Measurements from ENCODE around the gene KIF16B. TPM values are rescaled to one million over a fixed set of nuclear protein-coding genes. Genes with fewer than 3 reads are reported as not detected.

KIF16B gene
- total RNA-seq, 1 experiment from 2014 or later, result 7.6 TPM

GRCh38 chr20:16387666-16388065 is 185.6 kb downstream of the KIF16B start:
- CTCF ChIA-PET, result no interaction called here
- Mint-ChIP-seq H3K27ac (no peak overlapping the region), H3K27me3 (ENCODE audit: low read depth) (no peaks in the 10 kb centered on the region), H3K4me1 (no peaks in the 10 kb centered on the region), H3K9me3 (no peaks in the 10 kb centered on the region), H3K4me3 (no peak overlapping the region), H3K36me3 (no peaks in the 10 kb centered on the region)
- POLR2A ChIA-PET, result no interaction called here
- no peak for ATAC-seq
- TF ChIP-seq AFF4 (CRISPR knock-in tag; IDR thresholded peaks at IDR 0.05; ENCODE audit: borderline replicate concordance), result no peak
- TF ChIP-seq ZNF532 (CRISPR knock-in tag; IDR thresholded peaks at IDR 0.05; ENCODE audit: borderline replicate concordance), result no peak
- no peak for TF ChIP-seq ZNF512 (CRISPR knock-in tag; IDR thresholded peaks at IDR 0.05; ENCODE audit: borderline replicate concordance)
- TF ChIP-seq HMGXB4 (CRISPR knock-in tag; IDR thresholded peaks at IDR 0.05), result no peak
- TF ChIP-seq TP53 (CRISPR knock-in tag; IDR thresholded peaks at IDR 0.05), result no peak
- TF ChIP-seq JUN (CRISPR knock-in tag; IDR thresholded peaks at IDR 0.05), result no peak
- TF ChIP-seq PRRX2 (CRISPR knock-in tag; IDR thresholded peaks at IDR 0.05), result no peak
- DNase-seq (ENCODE audit: low spot score), result no peak

GRCh38 chr20:16385891-16386290 is 187.4 kb downstream of the KIF16B start:
- Mint-ChIP-seq H3K4me3 (no peak overlapping the region), H3K27me3 (ENCODE audit: low read depth) (no peaks in the 10 kb centered on the region), H3K9me3 (no peaks in the 10 kb centered on the region), H3K4me1 (no peaks in the 10 kb centered on the region), H3K27ac (no peak overlapping the region), H3K36me3 (no peaks in the 10 kb centered on the region)
- ATAC-seq (no peak), DNase-seq (ENCODE audit: low spot score) (no peak)
- POLR2A ChIA-PET, result no interaction called here
- CTCF ChIA-PET, result no interaction called here
- TF ChIP-seq NR1H2 (CRISPR knock-in tag; IDR thresholded peaks at IDR 0.05), result no peak
- TF ChIP-seq ATF6 (CRISPR knock-in tag; IDR thresholded peaks at IDR 0.05), result no peak
- no peak for TF ChIP-seq CTCF (IDR thresholded peaks at IDR 0.05)
- no peak for TF ChIP-seq ATF1 (CRISPR knock-in tag; IDR thresholded peaks at IDR 0.05)
- no peak for TF ChIP-seq RORB (CRISPR knock-in tag; IDR thresholded peaks at IDR 0.05)
- TF ChIP-seq TCF7 (CRISPR knock-in tag; IDR thresholded peaks at IDR 0.05; ENCODE audit: low read depth), result no peak
- TF ChIP-seq ZBTB21 (CRISPR knock-in tag; IDR thresholded peaks at IDR 0.05; ENCODE audit: borderline replicate concordance), result no peak
- TF ChIP-seq CREM (CRISPR knock-in tag; IDR thresholded peaks at IDR 0.05), result no peak
- TF ChIP-seq ZNF219 (CRISPR knock-in tag; IDR thresholded peaks at IDR 0.05; ENCODE audit: borderline replicate concordance), result no peak
- no peak for TF ChIP-seq ATF3 (CRISPR knock-in tag; conservative IDR thresholded peaks at IDR 0.05)
- TF ChIP-seq FOXP4 (CRISPR knock-in tag; IDR thresholded peaks at IDR 0.05), result no peak

Data from WTC11 (cell line).